Measurements from ENCODE around the gene IFNGR2. TPM values are rescaled to one million over a fixed set of nuclear protein-coding genes. Genes with fewer than 3 reads are reported as not detected.
"Not testable (repeated sequence)": the region's sequence is repeated elsewhere in the genome, so short reads cannot be mapped to it uniquely, and the experiment has no call there.

The IFNGR2 gene, protein sequence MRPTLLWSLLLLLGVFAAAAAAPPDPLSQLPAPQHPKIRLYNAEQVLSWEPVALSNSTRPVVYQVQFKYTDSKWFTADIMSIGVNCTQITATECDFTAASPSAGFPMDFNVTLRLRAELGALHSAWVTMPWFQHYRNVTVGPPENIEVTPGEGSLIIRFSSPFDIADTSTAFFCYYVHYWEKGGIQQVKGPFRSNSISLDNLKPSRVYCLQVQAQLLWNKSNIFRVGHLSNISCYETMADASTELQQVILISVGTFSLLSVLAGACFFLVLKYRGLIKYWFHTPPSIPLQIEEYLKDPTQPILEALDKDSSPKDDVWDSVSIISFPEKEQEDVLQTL
- 82.2 TPM for polyA plus RNA-seq (ENCODE audit: insufficient read length)
- long read RNA-seq, donor 1, transcript IFNGR2-201 (7 exons, 2,221 nt), result major isoform, 30 of 58 reads
- long read RNA-seq, donor 1, partial matches to known transcripts, result 27 of 58 reads
- long read RNA-seq, donor 1, other reads (novel, unspliced or antisense), result 0 of 58 reads
- long read RNA-seq, donor 2, transcript IFNGR2-201 (7 exons, 2,221 nt), result major isoform, 37 of 45 reads
- long read RNA-seq, donor 2, partial matches to known transcripts, result 5 of 45 reads
- long read RNA-seq, donor 2, other reads (novel, unspliced or antisense), result 0 of 45 reads
- long read RNA-seq, donor 3, transcript IFNGR2-201 (7 exons, 2,221 nt), result major isoform, 26 of 62 reads
- long read RNA-seq, donor 3, partial matches to known transcripts, result 25 of 62 reads
- long read RNA-seq, donor 3, other reads (novel, unspliced or antisense), result 10 of 62 reads
- long read RNA-seq, donor 4, partial matches to known transcripts, result 0 of 1 reads
- long read RNA-seq, donor 4, other reads (novel, unspliced or antisense), result 0 of 1 reads
- long read RNA-seq, donor 5, transcript IFNGR2-201 (7 exons, 2,221 nt), result major isoform, 57 of 144 reads
- long read RNA-seq, donor 5, partial matches to known transcripts, result 80 of 144 reads
- long read RNA-seq, donor 5, other reads (novel, unspliced or antisense), result 6 of 144 reads
- long read RNA-seq, donor 6, transcript IFNGR2-201 (7 exons, 2,221 nt), result major isoform, 38 of 185 reads
- long read RNA-seq, donor 6, partial matches to known transcripts, result 146 of 185 reads
- long read RNA-seq, donor 6, other reads (novel, unspliced or antisense), result 0 of 185 reads
- long read RNA-seq, donor 7, transcript IFNGR2-201 (7 exons, 2,221 nt), result major isoform, 41 of 254 reads
- long read RNA-seq, donor 7, partial matches to known transcripts, result 196 of 254 reads
- long read RNA-seq, donor 7, other reads (novel, unspliced or antisense), result 17 of 254 reads
- long read RNA-seq, donor 8, transcript IFNGR2-201 (7 exons, 2,221 nt), result major isoform, 15 of 41 reads
- long read RNA-seq, donor 8, partial matches to known transcripts, result 25 of 41 reads
- long read RNA-seq, donor 8, other reads (novel, unspliced or antisense), result 0 of 41 reads

DNA sequence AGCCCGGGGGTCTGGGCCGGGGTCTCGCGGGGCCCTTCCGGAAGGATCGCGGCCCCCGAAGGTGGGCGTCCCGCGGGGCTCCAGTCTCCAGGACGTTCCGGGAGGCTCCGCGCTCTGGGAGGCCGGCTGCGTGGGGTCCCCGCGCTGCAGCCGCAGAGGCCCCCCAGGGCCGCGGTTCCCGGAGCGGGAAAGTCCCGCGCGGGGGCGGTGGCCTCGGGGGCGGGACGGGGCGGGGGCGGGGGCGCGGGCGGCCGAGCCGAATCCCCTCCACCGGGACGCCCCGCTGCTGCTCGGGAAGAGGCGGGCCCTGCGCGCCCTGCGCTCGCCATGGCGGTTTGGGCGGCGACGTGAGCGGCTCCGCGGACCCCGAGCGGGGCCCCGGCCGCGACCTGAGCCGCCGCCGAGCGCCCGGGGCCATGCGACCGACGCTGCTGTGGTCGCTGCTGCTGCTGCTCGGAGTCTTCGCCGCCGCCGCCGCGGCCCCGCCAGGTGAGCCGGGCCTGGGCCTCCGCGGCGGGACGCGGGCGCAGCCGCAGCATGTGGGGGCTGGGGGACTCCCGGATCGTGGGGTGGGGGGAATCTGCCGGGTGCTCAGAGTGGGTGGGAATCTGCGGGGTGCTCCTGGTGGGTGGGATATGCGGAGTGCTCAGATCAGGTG, at the start of gene IFNGR2:
TSS of gene IFNGR2 (plus strand) at position 286 of the 658 bp plus-strand sequence. CDS start at position 417, 131 bp downstream.
- no peak for DNase-seq

DNA sequence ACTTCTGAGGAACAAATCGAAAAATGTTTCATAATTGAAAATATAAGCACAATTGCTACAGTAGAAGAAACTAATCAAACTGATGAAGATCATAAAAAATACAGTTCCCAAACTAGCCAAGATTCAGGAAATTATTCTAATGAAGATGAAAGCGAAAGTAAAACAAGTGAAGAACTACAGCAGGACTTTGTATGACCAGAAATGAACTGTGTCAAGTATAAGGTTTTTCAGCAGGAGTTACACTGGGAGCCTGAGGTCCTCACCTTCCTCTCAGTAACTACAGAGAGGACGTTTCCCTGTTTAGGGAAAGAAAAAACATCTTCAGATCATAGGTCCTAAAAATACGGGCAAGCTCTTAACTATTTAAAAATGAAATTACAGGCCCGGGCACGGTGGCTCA, 47.9 kb upstream of the IFNGR2 start:
- no peak for DNase-seq

DNA sequence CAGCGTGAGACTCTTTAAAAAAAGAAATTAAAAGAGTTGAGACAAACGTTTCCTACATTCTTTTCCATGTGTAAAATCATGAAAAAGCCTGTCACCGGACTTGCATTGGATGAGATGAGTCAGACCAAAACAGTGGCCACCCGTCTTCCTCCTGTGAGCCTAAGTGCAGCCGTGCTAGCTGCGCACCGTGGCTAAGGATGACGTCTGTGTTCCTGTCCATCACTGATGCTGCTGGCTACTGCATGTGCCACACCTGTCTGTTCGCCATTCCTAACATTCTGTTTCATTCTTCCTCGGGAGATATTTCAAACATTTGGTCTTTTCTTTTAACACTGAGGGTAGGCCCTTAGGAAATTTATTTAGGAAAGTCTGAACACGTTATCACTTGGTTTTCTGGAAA, 47.2 kb upstream of the IFNGR2 start:
- no peak for DNase-seq

DNA sequence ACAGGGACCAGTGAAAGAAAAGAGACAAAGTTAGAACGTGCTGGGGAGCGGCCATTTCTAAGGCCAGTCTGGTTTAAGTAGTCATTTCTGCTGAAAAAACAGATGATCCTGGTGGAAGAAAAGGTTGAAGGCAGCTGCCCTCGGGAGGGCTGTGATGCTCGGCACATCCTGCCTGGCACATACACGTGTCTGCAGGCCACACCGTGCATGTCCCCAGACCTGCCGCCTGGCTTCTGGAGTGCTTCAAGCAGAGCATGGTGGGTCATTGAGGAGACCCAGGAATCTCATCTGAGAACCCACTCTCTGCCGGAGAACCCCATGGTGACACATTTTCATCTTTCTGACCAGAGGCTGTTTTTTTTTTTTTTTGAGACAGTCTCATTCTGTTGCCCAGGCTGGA, 46.0 kb upstream of the IFNGR2 start:
- DNase-seq, result no peak

DNA sequence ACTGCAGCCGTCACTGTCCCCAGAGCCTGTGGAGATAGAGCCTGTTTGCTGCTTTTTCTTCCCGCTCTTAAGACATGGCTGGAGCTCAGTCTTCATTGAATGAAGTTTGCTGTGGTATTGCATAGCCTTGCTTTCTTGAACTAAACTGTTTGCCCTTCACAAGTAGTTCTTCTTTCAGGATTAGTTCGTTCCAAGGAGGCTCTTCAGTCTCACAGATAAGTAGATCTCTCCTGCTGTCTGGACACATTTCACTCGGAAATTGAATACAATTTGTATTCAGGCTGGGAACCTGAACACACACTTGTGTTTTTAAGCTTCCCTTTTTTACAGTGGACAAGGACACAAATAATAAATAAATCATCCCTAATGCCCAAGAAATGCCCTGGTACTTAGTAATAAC, 43.8 kb upstream of the IFNGR2 start:
- DNase-seq, result no peak

DNA sequence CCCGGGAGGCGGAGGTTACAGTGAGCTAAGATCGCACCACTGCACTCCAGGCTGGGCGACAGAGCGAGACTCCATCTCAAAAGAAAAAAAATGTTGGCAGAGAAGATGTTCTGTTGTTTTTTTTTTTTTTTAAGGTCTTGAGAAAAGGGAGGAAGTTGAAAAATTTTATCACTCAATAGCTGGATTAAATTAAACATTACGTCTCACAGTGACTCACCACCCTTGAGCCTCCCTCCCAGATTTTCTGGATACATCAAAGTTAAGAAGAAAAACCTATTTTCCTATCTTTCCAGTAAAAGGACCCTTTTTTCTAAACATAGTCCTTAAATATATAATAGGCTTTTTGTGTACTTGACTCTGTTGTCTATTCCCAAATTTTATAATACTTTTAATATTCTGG, 42.9 kb upstream of the IFNGR2 start:
- DNase-seq, result no peak

DNA sequence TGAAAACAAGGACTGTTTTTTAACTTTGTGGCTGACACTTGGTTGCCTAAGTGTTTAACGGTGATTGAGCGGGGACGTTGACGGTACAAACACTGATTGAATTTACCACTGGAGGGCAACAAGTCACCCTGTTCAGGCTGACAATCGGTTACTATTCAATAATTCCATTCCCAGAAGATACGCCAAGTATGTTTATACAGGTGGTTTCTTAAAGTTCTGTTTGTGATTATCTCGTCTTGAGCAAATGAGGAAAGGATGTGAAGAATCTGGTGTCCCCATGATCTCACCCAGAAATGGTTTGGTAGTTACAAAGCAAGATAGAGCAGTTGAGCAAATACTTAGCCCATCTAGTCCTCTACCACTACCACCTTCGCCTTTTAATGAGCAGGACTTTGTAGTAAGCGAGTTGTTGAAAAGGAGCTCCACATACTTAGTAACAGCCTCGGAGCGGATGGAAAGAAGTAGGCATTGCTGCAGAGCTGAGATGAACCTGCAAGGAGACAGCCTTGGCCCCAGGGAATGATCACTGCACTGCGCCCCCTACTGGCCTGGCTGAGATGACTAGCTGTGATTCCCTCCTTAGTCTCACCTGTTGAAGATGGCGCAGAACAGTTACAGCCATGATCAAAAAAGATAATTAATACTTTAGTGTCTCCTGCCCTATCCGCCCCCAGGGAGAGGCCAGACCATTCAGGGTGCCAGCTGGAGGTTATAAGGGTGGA, 42.2 kb upstream of the IFNGR2 start:
- DNase-seq, result peak; percentile 62

DNA sequence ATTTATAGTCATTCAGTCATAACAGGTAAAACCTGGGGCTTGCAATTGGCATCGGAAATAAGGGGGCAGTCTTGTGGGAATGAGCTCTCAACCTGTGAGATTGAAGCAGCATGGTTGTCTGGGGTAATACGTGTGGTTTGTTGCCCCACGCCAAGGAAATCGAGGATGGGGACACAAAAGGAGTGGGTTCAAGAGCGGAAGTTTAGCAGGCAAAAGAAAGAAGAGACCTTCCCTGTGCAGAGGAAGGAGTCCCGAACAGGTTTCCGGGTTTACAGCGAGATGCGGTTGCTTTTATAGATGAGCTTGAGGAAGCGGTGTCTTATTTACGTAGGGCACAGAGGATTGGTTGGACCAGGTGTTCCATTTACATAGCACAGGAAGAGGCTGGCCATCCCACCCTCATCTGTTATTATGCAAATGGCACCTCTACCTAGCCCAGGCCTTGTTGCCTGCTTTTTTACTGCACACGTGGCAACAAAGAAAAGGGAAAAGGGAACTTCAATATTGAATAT, 41.1 kb upstream of the IFNGR2 start:
- no peak for DNase-seq

DNA sequence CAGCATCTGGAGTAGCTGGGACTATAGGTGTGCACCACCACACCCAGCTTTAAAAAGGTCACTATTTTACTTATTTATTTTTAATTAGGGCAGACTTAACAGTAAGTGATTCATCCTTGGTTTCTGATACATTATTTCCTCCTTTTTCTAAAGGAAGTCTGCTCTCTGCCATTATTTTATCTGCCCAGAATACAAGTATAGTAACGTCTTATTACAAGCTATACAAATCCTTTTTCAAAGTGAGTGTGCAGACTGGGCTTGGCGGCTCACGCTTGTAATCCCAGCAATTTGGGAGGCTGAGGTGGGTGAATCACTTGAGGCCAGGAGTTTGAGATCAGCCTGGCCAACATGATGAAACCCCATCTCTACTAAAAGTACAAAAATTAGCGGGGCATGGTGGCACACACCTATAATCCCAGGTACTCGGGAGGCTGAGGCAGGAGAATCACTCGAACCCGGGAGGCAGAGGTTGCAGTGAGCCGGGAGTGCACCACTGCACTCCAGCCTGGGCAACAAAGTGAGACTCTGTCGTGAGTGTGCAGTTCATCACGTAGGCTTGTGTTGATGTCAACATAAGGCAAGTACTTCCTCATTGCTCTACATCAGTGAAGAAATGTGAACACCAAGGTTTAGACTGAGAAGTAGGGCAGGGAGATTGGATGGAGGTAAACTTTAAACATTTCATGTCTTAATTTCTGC, 39.2 kb upstream of the IFNGR2 start:
- not testable (repeated sequence) for DNase-seq

DNA sequence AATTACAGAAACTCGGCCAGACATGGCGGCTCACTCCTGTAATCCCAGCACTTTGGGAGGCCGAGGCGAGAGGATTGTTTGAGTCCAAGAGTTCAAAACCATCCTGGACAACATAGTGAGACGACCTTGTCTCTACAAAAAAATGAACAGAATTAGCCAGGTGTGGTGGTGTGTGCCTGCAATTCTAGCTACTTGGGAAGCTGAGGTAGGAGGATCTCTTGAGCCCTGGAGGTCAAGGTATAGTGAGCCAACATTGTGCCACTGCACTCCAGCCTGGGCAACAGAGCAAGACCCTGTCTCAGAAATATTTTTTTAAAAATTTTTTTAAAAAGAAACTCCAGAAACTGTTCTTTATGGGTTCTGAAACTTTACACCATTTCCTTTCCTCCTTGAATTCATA, 38.4 kb upstream of the IFNGR2 start:
- no peak for DNase-seq

DNA sequence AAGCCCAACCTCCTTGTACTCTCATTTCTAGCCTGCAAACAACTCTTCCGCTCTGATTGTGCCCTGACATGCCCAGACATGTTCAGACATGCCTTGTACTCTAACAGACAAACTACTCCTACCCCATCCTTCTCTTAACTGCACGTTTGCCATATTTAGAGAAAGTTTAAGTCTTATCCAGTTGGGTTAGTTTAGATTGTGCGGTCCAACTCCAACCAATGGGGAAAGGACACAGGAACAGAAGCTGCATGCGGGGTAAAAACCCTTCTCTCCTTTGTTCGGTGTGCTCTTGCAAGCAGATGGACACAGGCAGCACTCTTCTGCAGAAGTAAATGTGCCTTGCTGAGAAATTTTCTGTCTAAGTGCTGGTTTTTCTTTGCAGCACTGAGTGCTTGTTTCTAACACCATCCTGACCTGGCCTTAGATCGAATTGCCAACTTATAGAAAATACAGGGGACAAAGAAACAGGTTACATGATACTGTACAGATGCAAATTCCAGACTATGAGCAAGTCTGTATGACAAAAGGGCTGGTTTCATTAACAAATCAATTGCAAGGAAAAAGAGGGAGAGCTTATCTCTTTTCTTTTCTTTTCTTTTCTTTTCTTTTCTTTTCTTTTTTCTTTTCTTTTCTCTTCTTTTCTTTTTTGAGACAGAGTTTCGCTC, 35.8 kb upstream of the IFNGR2 start:
- DNase-seq, result no peak

DNA sequence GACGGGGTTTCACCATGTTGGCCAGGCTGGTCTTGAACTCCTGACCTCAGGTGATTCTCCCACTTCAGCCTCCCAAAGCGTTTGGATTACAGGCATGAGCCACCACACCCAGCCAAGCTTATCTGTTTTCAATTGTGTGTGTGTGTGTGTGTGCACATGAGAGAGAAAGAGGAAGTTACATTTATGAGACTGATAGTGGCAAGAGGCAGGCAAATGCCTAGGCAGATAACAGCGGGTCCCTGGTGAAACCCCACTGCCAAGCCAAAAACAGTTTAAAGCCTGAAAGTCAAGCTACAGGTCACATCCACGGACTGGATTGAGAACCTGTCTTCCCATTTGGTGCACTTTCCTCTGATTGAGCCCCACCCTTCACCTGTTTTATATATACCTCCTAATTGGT, 35.1 kb upstream of the IFNGR2 start:
- no peak for DNase-seq

DNA sequence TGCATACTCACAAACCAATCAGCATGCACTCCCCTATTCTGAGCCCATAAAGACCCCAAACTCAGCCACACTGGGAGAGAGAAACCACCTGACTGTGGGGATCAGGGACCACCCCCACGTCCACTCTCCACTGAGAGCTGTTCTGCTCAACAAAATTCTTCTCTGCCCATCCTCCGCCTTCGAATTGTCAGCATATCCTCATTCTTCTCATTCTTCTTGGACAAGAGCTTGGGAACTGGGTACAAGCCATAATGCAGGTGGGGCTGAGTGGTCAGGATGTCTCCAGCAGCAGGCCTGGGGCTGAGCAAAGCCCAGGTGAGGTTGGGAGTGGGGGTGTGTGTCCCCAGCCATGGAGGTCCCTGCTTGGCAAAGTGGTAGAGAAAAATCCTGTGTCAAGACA, 34.6 kb upstream of the IFNGR2 start:
- no peak for DNase-seq

DNA sequence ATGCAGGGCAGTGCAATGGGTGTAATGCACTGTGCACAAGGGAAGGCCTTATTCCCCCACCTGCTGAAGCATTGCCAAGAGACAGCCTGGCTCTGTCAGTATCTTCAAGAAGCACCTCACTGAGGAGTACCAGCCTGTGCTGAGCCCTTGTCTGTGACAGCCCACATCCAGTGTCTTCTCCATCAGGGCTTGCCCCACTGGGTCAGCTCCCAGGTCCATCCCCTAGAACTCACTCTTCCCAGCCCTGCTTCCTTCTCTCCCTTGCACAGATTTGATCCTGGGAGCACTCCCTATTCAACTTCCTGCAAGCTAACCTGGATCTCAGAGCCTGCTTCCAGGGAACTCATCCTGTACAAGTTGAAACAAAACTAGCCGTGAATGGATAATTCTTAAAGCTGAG, 33.6 kb upstream of the IFNGR2 start:
- no peak for DNase-seq

DNA sequence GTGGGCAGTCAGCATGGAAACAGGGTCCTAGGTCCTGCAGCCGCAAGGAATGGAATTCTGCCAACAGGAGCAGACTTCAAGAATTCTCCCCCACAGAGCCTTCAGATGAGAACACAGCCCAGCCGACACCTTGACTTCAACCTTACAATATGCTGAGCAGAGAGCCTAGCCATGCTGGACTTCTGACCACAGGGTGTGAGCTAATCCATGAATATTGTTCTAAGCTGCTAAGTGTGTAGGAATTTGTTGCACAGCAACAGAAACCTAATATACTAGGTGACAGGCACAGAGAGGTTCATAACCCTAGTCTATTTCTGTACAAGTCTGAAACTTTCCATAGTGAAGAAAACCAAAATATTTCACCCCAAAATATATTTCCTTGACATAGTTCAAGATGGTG, 32.9 kb upstream of the IFNGR2 start:
- no peak for DNase-seq

DNA sequence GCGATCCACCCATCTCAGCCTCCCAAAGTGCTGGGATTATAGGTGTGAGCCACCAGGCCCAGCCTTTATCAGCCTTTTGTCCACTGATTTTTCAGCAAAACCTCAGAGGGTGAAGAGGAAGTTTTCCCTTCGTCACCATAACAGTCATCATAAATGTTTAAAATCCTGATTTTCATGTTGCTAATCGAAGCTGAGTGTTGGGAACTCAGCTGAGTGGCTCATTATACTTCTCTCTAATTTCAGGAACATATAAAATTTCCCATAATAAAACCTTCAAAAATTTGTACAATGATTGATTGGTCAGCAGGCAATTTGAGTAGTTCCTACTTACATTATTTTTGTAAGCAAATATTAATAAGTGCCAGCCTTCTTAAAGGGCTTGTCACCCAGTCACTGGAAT, 31.8 kb upstream of the IFNGR2 start:
- DNase-seq, result no peak

DNA sequence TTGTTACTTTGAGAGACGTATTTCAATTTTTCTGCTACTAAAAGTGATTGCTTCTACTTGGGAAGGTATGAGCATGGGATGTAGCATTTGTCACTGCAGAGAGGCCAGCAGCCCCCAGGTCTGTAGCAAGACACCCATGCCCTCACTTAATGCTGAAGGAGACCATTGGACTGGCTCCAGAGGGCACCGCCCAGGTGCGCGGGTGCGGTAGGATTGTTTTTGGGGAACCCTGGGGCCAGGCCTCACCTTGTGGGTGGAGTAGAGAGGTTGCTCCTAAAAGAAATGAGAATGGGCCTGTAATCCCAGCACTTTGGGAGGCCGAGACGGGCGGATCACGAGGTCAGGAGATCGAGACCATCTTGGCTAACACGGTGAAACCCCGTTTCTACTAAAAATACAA, 30.6 kb upstream of the IFNGR2 start:
- no peak for DNase-seq

DNA sequence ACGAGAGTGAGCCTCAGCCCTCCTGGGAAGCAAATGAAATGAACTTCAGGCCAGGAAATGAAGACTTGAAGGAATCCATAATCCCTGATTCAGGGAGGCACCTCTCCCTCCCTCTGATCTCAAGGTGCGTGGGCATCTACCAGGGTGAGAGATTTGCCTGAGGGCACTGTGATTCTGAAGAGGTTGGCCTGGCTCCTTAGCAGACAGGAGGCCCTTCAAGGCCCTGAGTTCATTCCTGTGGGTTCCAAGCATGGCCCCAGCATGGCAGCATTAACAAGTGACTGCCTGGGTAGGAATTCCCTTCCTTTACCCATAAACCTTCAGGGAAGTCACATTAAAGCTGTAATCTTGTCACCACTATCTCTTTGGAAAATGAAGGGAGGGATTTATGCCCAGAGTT, 29.8 kb upstream of the IFNGR2 start:
- no peak for DNase-seq

DNA sequence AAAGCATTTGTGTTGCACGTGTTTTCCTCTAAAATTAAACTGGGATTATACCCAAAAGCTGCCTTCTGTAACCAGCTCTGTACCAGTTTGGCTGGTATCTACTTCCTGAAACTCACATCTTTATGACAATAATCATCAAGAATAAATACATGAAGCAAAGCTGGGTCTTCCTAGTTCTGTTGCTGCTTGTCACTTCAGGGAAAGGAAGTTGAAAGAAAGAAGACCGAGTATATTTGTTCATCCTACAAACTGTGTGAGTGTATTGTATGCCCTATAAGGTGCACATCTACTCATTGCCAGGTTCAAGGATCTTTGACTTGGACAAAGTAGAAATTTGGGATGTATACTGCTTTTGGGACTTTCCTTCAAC, 29.1 kb upstream of the IFNGR2 start:
- DNase-seq, result no peak

Measured in left kidney (tissue), 8 donors.